Hematopoietic multipotent progenitor cell treated with erythropoietin and hydrocortisone succinate and interleukin-3 and kit ligand, for 4 days (in vitro differentiated cells): Measurements from ENCODE around the gene METTL8.
"Not testable (repeated sequence)": the region's sequence is repeated elsewhere in the genome, so short reads cannot be mapped to it uniquely, and the experiment has no call there.

Experiments used
- DNase-seq: peaks from one replicate; pipeline ENCODE4 v3.0.0-alpha.2; 2015

Gene METTL8

DNA sequence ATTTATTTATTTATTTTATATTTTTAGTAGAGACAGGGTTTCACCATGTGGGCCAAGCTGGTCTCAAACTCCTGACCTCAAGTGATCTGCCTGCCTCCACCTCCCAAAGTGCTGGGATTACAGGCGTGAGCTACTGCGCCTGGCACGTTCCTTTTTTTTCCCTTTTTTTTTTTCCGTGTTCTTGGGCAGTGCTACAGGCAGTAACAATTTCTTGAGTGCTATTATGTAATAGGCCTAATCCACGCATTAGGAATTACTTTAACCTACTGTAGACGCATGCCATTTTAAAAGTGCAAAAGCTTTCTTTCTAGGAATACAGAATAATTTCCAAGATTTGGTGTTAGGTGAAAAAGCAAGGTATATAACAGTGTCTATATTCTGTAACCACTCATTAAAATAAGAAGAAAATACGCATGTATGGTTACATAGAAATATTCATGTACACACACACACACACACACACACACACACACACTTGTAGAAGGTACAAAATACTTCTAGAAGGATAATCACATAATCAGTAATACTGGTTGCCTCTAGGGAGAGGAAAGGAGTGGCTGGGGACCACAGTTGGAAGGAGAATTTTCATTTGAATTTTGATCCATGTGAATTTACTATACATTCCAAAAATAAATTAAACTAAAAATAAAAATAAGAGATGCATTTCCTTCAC is 92.3 kb downstream of the METTL8 start:
- DNase-seq, result no peak

DNA sequence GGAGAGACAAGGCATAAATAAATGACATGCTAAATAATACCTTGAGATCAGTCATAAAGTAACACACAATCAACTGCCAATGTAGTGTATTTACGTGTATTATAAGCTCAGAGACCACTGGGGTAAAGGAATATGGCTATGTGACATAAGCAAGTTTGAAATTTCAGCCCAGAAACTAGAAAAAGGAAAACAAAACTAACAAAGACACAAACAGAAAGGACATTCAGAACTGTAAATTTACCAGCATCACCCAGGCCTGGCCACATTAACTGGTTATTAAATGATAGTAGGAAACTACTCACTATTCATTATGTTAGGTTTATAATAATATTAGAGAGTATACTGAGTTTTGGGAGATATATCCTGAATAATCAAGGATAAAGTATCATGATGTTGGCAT is 98.8 kb downstream of the METTL8 start:
- no peak for DNase-seq

DNA sequence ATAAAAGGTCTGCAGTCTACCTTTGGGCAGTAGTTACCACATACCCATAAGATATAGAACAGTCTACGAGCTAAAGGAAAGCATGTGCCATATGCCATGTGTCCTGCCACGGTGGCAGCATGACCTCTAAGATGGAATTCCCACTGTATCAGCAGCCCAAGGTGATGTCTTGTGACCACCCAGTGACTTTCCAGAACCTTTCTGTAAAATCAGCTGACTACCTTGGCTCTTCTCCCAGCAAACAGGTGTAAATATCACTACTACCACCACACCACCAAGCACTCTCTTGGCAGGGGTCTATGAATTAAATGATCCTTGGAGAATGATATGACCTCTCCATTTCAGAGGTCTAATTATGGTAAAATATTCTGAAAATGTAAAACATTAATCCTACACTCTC is 99.6 kb downstream of the METTL8 start:
- DNase-seq, result no peak

DNA sequence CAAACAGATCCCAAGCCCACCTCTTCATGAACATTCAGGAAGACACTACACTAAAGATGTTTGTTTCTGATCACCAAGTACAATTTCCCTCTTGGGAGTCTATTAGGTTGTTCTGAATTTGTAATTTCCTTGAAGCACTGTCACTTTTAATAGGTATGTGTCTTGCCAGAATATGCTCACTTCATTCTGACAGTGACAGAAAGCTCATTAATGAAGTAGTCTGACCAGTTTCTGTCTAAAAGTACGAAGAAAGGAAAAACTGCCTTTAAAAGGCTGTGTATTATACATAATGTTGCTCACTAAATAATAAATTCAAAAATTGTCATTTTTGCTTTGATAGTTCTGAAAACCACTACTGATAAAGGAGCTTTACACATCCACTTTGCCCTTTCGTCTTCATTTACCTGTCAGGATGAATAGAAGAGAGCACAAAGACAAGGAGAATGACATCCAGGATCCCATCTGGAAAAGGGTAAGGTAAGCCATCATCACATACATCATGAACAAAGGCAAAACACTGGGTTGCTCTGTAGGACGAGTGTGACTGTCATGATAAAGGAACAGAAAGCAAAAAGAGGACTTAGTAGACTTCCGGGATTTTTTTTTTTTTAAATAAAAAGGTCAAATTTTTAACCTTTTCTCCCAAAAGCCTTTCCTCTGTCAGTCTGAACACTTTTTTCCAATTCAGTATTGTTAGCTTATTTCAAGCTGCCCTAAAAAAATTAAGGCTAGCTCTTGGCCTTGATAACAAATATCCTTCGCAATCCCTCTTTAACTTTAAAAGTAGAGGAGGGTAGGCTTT is 103.4 kb downstream of the METTL8 start:
- no peak for DNase-seq

DNA sequence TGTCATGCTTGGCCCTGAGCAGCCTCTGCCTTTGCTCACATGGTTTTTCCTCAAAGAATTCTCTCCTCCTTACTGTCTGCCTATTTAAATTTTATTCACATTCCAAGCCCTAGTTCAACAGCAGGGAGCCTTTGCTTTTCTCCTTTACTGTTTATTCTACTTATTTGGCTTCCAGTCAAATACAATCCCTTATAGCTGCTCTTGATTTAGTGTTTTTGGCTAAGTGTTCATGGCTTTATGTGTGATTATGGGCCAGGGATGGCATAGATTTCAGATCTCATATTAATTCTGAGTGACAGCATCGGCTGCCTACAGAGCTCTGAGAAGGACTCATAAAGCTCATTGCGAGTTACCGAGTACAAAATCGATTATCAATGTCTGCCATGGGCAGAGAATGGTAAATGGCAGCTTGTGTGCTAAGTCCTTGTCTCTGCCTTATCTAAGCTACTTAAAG is 106.7 kb downstream of the METTL8 start:
- DNase-seq, result no peak

DNA sequence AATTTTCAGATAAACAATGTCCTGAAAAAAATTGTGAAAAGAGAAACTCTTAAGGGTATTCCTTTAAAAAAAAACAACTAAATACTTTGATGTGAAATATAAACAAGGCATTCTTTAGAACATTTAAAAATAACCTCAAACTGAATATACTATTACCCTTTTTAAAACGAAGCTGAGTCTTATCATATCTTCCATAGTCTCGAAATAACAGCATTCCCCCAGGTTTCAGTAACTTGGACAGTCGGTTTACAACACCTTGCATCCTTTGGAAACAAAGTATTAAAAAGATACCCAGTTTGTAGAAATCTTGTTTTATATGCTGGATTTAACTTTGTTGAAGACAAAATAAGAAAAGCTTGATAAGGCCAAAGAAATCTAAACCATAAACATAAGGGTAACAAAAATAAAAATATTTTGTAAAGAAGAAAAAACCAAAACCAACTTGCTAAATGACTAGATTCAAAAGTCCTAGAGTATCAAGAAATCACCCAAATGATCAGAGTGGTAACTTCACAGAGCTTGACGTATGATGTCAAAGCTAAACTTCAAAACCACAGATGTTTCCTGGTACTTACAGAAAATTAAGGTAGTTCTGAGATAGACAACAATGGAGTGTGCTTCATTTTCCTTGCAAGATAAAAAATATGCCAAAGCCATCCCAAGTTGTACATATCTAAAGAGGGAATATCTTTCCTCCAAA is 107.8 kb downstream of the METTL8 start:
- DNase-seq, result no peak

DNA sequence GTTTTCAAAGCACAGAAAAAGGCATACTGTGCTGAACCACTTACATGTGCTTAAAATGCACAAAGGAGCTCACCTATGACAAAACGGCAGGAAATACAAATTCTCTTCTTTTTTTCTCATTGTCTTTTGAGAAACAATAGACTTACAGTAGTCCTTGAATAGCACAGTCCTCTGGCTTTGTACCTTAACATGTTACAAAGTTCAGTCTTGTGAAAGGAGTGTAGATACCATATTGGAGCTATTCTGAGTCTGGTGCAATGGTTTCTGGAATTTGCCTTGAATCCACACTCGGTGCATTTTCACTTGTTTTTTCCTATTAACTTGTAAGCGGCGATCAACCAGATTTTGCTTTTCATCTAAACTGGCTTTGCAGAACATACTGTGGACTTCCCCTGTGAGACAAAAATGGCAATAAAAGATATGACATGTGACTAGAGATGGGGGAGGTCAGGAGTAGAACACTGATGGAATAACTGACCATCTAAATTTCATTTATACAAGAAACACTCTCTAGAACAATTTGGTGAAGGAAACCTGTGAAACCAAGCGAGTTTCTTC is 109.7 kb downstream of the METTL8 start:
- no peak for DNase-seq

DNA sequence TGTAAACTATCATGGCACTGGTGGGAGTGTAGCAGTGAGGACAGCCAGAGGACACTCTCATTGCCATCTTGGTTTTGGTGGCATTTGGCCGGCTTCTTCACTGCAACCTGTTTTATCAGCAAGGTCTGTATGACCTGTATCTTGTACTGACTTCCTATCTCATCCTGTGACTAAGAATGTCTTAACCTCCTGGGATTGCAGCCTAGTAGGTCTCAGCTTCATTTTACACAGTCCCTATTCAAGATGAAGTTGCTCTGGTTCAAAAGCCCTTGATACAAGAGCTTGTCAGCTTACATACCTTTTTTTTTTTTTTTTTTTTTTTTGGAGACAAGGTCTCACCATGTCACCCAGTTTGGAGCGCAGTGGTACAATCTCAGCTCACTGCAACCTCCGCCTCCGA is 110.9 kb downstream of the METTL8 start:
- DNase-seq, result no peak

DNA sequence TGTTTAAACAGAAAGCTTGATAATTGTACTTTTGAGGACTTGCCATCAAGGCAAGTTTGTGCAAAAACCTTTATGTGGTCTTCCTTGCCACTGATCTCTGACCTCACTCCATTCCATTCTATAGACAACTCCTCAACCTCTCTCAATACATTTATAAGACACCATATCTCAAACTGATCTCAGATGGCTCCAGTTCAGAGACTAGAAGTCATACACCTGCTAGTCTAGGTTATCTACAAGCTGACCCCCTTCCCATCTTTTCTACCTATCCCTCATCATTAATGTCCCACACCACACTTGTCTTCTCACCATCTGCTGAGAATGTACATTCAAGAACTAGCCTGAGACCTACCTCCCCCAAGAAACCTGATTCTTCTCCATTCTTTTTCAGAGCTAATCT is 113.1 kb downstream of the METTL8 start:
- DNase-seq, result no peak

DNA sequence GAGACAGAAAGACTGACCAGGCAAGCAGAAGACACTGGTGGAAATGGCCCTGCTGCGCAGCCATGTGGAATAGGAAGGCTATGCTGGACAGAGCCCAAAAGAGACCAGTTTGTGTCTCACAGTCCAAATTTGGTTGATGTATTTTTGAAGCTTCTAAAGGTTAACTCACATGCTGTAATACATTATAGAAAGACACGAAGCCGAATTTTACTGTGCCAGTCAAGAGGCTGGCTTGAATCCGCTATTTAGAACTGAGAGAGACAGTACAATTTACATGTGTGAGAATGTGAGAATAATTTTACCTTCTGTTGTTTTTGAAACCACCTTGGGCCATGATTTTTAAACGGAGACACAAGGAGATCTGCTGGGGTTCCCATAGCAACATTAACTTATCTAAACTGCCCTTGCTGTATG is 113.6 kb downstream of the METTL8 start:
- no peak for DNase-seq

DNA sequence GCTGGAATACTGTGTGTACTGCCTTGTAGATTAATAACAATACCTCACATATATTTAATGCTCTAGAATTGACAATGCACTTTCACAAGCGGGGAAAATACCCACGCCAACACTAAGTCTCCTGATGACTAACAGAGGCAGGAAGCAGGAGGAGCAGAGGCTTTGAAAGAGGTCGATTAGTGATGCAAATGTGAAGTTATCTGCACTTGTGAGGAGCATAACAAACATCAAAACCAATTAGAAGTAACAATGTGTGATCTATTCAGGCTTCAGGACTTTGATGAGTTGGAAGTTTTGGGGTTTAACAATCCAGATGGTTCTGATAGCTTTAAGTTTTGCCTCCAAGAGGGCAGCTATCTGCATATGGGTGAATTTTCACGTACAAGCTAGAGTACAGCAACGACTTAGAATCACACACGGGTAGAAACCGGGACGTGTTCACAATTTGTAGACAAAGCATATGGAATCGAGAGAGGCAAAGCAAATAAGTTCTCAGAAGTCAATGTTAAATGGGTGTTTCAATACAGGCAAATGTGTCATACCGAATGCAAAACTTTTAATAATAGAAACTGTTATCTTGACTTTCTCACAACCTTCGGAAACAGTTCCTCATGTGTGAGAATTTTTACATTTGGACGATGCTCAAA is 114.5 kb downstream of the METTL8 start:
- DNase-seq, result no peak

DNA sequence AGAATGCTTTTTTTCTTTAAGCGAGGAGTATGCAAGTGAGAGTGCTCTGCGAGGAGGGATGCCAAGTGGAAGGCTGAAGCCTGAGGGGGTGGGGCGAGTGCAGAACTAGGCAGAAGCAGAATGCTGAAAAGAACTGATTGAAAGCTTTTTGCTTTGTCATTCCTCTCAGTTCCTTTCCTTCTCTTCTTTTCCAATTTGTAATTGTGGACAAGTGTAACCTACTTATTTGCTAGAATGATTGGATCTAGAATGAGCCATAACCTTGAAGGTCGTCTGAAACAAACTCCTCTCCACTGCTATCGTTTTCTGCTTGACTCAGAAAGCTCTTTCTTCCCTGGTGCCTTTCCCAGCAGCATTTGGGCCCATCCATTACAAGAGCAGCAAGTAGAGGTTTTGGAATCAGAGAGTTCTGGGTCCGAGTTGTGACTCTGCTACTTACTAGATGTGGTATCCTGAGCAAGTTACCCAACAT is 115.3 kb downstream of the METTL8 start:
- no peak for DNase-seq

DNA sequence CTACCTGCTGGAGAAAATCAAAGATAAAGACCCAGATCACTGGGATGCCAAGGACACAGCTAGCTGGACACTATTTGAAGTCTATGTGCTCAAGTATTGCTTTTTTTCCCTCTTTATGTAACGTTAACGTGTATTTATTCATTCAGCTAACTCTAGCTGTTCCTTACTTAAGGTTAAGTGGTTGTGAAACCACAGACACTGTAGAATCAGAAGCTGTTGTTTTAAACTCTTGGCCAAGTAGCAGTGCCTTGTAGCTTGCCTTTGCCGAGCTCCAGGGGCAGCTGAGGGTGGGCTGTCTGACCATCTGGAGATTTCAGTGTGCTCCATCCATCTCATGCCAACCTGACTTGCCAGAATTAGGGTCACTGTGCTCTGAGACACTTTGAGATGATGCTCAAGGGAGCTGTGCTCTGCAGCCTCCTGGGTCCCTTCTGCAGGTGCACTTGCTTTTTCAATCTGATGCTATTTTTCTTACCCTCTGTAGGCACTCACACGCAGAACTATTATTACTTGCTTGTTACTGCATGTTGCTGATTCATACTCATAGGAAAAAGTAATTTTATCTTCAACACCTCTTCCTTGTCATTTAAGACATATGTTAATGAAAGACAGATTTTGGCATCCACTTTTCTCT is 116.2 kb downstream of the METTL8 start:
- no peak for DNase-seq

DNA sequence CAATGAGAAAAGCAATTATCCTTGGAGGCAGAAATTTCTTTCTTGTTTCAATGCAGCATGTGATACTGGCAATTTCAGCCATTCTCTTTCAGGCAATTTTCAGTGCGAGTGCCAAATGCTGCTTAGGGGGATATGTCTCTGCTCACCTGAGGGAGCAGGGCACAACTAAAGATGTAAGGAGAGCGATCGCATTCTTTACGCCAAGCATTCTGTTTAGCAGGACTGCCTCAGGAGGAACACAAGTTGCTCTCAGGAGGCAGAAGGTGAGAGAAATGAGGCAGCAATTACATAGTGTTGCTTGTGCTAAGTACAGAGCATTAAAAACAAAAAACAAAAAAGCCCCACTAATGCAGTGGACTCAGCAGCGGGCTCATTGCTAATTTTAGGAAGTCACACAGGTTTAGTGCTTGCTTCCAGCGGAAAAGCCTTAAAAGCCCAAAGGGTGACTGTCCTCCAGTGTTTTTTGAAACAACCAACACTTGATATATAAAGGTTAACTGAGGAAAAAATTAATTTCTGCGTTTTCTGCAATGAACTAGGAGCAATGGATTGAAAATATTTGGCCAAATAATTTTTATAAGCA is 116.9 kb downstream of the METTL8 start:
- DNase-seq, result no peak

DNA sequence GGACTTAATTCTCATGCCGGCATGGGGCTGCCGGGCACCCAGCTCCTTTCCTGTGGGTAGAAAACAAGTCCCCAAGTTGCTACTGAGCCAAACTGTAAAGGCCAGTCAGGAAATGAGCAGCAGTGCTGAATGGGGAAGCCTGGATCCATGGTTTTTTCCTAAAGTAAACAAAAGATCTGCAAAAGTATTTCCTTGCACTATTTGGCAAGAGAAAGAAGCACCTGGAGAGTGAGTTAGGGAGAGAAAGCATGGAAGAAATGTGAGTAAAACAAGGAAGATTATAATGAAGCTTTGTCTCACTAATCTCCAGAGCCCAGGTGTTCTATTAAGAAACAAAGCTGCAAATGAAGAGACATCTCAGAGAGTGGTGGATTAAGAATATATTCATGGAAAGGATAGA is 117.6 kb downstream of the METTL8 start:
- DNase-seq, result no peak

DNA sequence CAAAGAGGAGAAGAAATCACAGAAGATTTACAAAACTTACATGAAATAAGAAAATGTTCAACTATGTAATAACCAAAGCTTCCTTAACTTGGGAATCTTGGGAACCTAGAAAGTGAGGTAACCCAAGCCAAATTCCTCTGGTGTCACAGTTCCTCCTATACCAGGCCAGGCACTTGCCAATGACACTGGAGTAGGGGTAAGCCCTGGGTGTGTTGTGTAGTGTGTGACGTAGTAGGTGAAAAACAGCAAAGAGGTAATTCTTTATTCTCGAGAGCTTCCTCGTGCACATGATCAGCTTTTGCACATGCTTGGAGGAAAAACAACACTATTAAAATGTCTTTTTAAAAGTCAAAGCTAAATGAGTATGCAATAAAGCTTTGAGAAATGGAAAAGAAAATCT is 118.0 kb downstream of the METTL8 start:
- DNase-seq, result no peak

DNA sequence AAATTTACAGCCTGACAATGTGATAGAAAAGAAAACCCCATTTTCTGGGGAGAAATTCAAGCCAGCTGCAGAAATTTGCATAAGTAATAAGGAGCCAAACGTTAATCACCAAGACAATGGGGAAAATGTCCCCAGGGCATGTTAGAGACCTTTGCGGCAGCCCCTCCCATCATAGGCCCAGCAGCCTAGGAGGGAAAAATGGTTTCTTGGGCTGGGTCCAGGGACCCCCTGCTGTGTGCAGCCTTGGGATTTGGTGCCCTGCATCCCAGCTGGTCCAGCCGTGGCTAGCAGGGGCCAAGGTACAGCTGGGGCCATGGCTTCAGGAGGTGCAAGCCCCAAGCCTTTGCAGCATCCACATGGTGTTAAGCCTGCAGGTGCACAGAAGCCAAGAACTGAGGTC is 121.6 kb downstream of the METTL8 start:
- DNase-seq, result not testable (repeated sequence)

DNA sequence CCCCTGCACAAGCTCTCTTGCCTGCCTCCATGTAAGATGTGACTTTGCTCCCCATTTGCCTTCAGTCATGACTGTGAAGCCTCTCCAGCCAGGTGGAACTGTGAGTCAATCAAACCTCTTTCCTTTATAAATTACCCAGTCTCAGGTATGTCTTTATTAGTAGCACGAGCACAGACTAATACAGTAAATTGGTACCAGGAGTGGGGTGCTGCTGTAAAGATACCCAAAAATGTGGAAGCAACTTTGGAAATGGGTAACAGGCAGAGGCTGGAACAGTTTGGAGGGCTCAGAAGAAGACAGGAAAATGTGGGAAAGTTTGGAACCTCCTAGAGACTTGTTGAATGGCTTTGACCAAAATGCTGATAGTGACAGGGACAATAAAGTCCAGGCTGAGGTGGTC is 122.2 kb downstream of the METTL8 start:
- DNase-seq, result not testable (repeated sequence)

DNA sequence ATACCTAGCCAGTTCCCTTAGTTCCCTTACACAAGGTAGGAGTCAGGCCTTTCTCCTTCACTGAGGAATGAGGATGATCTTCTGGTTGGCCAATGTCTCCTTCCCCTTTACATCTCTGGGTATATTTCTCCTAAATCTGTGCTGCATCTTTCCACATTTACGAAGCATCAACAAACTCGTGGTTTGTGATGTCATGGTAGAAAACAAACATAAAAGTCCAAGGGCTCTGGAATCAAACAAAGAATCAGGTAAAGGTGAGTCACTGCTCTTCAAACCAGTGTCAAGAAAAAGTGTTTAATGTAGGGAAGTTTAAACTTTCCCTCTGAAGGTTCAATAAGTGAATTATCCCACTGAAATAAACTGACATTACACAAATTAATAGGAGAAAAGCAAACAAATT is 122.9 kb downstream of the METTL8 start:
- no peak for DNase-seq

DNA sequence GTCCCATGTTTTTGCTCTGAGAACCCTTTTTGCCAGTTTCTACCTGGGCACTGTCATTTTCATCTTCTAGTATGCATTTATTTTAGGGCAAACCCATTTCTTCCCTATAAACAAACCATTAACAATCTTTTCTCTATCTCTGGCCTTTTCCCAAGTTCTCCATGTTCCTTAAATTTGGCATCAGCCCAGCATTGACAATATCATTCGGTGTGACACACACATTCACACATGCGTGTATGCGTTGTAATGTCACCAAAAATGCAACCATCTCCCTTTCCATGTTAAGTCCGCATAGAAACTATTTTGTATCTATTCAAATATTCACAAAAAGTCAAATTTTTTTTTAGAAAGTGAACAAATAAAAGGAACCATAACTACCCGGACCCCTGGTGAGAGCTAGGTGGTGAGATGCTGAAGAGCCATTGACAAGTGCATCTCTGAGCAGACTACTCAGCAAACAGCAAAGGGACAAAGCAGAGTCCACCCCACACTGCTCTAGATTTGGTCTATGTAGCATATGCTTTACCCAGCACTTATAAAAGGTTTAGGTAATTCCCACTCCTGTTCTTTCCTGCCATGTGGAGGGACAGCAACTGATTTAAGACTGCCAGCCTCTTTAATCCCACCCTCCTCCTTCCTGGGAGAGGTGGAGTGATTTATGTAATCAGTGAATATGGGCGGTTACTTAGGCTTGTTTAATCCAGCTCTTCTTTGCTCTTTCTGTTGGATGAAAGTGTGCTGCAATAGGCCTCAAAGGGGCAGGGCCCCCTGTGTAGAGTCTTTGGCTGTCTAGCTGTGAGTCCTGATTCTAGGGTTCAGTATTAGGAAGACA is 124.1 kb downstream of the METTL8 start:
- no peak for DNase-seq
